LoVo (cell line): ENCODE data around the gene CDK10.
A peak's percentile ranks its signal among the peaks of the same experiment; 100 is the strongest.
"Not testable (repeated sequence)": the region's sequence is repeated elsewhere in the genome, so short reads cannot be mapped to it uniquely, and the experiment has no call there.

Experiments
- DNase-seq: peaks from one replicate; pipeline ENCODE4 v3.0.0-alpha.2; 2016; ENCODE audit warnings: low spot score

The CDK10 gene

GRCh38 chr16:89695875-89696669 is 9.6 kb downstream of the CDK10 start:
- no peak for DNase-seq

GRCh38 chr16:89696670-89697128 is 10.2 kb downstream of the CDK10 start:
- no peak for DNase-seq

GRCh38 chr16:89697161-89697615 is 10.7 kb downstream of the CDK10 start:
- DNase-seq = no peak

- no peak for DNase-seq
Measured at GRCh38 chr16:89697616-89698331, 11.3 kb downstream of the CDK10 start.

GRCh38 chr16:89698717-89699116 is 12.2 kb downstream of the CDK10 start:
- DNase-seq = not testable (repeated sequence)

- not testable (repeated sequence) for DNase-seq
Measured at GRCh38 chr16:89699629-89700099, 13.2 kb downstream of the CDK10 start.

GRCh38 chr16:89700100-89700648 is 13.7 kb downstream of the CDK10 start:
- peak; percentile 100 for DNase-seq

GRCh38 chr16:89700649-89701424 is 14.3 kb downstream of the CDK10 start:
- DNase-seq = peak; percentile 41

GRCh38 chr16:89701425-89702406 is 15.2 kb downstream of the CDK10 start, which contains the start of gene SPATA2L:
Gene SPATA2L, minus strand, starts transcription at chr16:89701705. Its CDS starts 473 bp downstream, at chr16:89701232.
- peak; percentile 96 for DNase-seq

- no peak for DNase-seq
Measured at GRCh38 chr16:89704281-89704680, 17.8 kb downstream of the CDK10 start.

GRCh38 chr16:89705006-89705405 is 18.5 kb downstream of the CDK10 start:
- DNase-seq = no peak

GRCh38 chr16:89706518-89707260 is 20.2 kb downstream of the CDK10 start:
- DNase-seq = no peak

- no peak for DNase-seq
Measured at GRCh38 chr16:89707695-89708094, 21.2 kb downstream of the CDK10 start.

GRCh38 chr16:89708481-89708931 is 22.0 kb downstream of the CDK10 start:
- no peak for DNase-seq

GRCh38 chr16:89709166-89709565 is 22.7 kb downstream of the CDK10 start:
- no peak for DNase-seq

GRCh38 chr16:89709716-89710432 is 23.4 kb downstream of the CDK10 start:
- no peak for DNase-seq

GRCh38 chr16:89710709-89711564 is 24.4 kb downstream of the CDK10 start:
- no peak for DNase-seq
